GM18907 (cell line): ENCODE results near the gene MANBA.

Source experiments
- ATAC-seq: cut with Tn5 transposase; IDR thresholded peaks from one replicate; pipeline ENCODE4 v1.9.1; 2021; ENCODE audit warnings: mild to moderate bottlenecking, moderate library complexity; ENCODE audit not compliant: unreplicated experiment

The MANBA gene

GRCh38 chr4:102598762-102599374 is 161.9 kb downstream of the MANBA start:
- ATAC-seq: no peak

GRCh38 chr4:102598086-102598761 is 162.5 kb downstream of the MANBA start:
- ATAC-seq: peak; percentile 87

- no peak for ATAC-seq
These were observed 164.2 kb downstream of the MANBA start for GRCh38 chr4:102596532-102596931.

- ATAC-seq: no peak
These were observed 166.8 kb downstream of the MANBA start for GRCh38 chr4:102594000-102594399.

- no peak for ATAC-seq
These were observed 167.6 kb downstream of the MANBA start for GRCh38 chr4:102593147-102593546.

- no peak for ATAC-seq
These were observed 168.5 kb downstream of the MANBA start for GRCh38 chr4:102592256-102592655.

GRCh38 chr4:102589743-102590142 is 171.0 kb downstream of the MANBA start:
- no peak for ATAC-seq

- ATAC-seq: peak; percentile 36
These were observed 174.1 kb downstream of the MANBA start for GRCh38 chr4:102586644-102587021.

- ATAC-seq: peak; percentile 56
These were observed 174.6 kb downstream of the MANBA start for GRCh38 chr4:102586002-102586643.

GRCh38 chr4:102585329-102585728 is 175.4 kb downstream of the MANBA start:
- ATAC-seq: peak; percentile 40

GRCh38 chr4:102584091-102584490 is 176.7 kb downstream of the MANBA start:
- ATAC-seq: no peak
